ENCODE data around the gene TTC13. TPM values are rescaled to one million over a fixed set of nuclear protein-coding genes. Genes with fewer than 3 reads are reported as not detected.

Gene TTC13
- total RNA-seq, 2 experiments from 2014 or later, result 13.4 to 15.5 TPM

DNA sequence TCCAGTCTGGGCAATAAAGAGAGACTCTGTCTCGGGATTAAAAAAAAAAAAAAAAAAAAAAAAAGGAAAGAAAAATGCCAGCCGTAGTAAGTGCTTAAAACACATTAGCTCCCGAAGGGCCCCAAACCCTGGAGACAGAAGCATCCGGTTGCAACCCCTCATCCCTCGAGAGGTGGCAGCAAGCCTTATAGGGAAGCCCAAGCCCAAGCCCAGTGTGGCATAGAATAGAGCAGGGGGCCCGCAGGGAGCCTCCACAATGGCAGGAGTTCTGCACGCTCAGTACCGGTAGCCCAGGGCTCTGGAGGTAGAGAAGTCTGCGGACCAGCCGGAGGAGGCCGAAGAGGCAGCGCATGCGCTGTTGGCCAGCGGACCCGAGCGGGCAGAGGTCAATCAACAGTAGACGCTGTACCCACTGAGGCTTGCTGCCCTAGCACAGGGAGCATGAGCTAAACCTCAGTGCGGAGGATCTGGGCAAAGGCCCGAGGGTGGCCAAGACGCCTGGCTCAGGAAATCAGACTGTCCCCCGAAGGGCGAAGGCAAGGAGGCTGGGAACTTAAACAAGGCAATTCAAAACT lies 76.2 kb downstream of the TTC13 start:
- DNase-seq (no peak), ATAC-seq (no peak)
- ChIA-PET CTCF (interaction anchor here (1.7 kb wide), 1 partner anchor 14 kb away, joined by 4 read pairs; no protein-coding TSS in a partner anchor), POLR2A (interaction anchor here (1.2 kb wide), 1 partner anchor 16 kb away, joined by 3 read pairs; no protein-coding TSS in a partner anchor)
- intact Hi-C loops (cut with micrococcal nuclease), result no loop called here
- Mint-ChIP-seq H3K9me3 (no peaks in the 10 kb centered on the region), H3K4me3 (no peak overlapping the region), H3K27ac (no peak overlapping the region), H3K4me1 (ENCODE audit: low read depth) (no peaks in the 10 kb centered on the region), H3K36me3 (ENCODE audit: low read depth) (peaks cover 11% of the 10 kb centered on the region), H3K27me3 (no peaks in the 10 kb centered on the region)
- TF ChIP-seq, protein P1, sequence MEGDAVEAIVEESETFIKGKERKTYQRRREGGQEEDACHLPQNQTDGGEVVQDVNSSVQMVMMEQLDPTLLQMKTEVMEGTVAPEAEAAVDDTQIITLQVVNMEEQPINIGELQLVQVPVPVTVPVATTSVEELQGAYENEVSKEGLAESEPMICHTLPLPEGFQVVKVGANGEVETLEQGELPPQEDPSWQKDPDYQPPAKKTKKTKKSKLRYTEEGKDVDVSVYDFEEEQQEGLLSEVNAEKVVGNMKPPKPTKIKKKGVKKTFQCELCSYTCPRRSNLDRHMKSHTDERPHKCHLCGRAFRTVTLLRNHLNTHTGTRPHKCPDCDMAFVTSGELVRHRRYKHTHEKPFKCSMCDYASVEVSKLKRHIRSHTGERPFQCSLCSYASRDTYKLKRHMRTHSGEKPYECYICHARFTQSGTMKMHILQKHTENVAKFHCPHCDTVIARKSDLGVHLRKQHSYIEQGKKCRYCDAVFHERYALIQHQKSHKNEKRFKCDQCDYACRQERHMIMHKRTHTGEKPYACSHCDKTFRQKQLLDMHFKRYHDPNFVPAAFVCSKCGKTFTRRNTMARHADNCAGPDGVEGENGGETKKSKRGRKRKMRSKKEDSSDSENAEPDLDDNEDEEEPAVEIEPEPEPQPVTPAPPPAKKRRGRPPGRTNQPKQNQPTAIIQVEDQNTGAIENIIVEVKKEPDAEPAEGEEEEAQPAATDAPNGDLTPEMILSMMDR (IDR thresholded peaks at IDR 0.05), result no peak

DNA sequence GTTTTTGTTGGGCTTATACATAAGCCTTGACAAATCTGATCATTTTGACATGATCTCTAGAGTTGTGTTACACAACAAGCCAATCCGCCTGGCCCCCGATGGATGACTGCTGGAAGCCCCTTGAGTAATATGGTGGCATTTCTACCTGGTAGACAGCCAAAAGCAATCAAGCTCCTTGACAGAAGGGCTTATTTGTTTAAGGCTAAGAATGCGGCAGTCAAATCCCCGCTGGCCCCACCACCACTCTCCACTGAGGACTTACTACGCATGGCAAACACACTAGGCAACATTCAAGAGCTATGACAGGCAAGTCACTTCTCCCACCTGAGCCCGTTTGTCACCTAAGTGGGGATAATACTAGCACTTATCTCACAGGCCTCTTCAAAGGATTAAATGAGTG lies 77.0 kb downstream of the TTC13 start:
- ATAC-seq, result no peak
- ChIA-PET POLR2A (no interaction called here), CTCF (interaction anchor here (1.7 kb wide), 1 partner anchor 15 kb away, joined by 4 read pairs; no protein-coding TSS in a partner anchor)
- TF ChIP-seq, protein P1 (IDR thresholded peaks at IDR 0.05), result no peak
- intact Hi-C loops (cut with micrococcal nuclease), result no loop called here
- H3K36me3 Mint-ChIP-seq (ENCODE audit: low read depth), result peaks cover 7% of the 10 kb centered on the region
- no peak for DNase-seq
- H3K27me3 Mint-ChIP-seq, result no peaks in the 10 kb centered on the region
- no peak overlapping the region for H3K27ac Mint-ChIP-seq
- H3K9me3 Mint-ChIP-seq, result no peaks in the 10 kb centered on the region
- no peak overlapping the region for H3K4me3 Mint-ChIP-seq
- no peaks in the 10 kb centered on the region for H3K4me1 Mint-ChIP-seq (ENCODE audit: low read depth)

DNA sequence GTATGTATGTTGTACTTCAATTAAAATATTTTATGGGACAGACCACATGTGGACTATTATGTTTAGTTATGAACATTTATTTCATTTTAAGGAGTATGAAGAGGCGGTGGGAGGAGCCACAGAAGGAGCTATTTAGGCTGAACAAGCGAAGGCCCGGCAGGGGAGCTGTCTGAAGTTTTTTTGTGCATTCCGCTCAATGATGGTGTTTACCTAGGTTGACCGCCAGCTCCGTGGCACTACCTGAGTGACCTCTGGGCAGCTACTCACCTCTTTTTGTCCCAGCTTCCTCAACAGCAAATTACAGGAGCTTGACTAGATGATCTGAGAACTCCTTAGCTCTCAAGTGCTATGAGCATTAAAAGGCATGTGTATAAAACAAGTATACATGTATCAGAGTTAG lies 77.7 kb downstream of the TTC13 start:
- H3K9me3 Mint-ChIP-seq, result no peaks in the 10 kb centered on the region
- ChIA-PET CTCF (interaction anchor here (0.8 to 1.7 kb wide), 2 partner anchors 16 to 191 kb away, joined by 3 to 4 read pairs; no protein-coding TSS in a partner anchor), POLR2A (no interaction called here)
- H3K27me3 Mint-ChIP-seq, result no peaks in the 10 kb centered on the region
- H3K36me3 Mint-ChIP-seq (ENCODE audit: low read depth), result peaks cover 7% of the 10 kb centered on the region
- DNase-seq (no peak), ATAC-seq (no peak)
- H3K4me3 Mint-ChIP-seq, result no peak overlapping the region
- TF ChIP-seq, protein P1 (IDR thresholded peaks at IDR 0.05), result no peak
- no peak overlapping the region for H3K27ac Mint-ChIP-seq
- no peaks in the 10 kb centered on the region for H3K4me1 Mint-ChIP-seq (ENCODE audit: low read depth)
- intact Hi-C loops (cut with micrococcal nuclease), result no loop called here

DNA sequence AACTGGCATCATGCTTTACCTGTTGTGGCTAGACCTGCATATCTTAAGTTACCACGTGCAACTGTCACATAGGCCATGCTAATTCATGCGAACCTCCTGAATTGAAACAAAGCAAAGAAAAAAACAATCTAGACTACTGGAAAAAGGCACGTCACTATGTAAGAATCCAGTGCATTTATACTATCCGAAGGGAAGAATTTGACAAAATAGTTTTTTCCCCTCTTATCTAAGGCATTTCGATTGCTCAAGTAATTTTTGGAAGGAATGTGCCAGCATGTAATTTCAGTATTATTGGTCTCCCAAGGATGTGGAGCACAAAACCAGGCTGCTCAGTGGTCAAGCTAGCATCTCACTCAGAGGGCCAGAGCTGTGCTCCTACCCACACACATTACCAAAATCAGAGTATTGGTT lies 78.8 kb downstream of the TTC13 start:
- Mint-ChIP-seq H3K4me1 (ENCODE audit: low read depth) (no peaks in the 10 kb centered on the region), H3K9me3 (no peaks in the 10 kb centered on the region), H3K4me3 (no peak overlapping the region), H3K36me3 (ENCODE audit: low read depth) (no peaks in the 10 kb centered on the region), H3K27me3 (no peaks in the 10 kb centered on the region), H3K27ac (no peak overlapping the region)
- intact Hi-C loops (cut with micrococcal nuclease), result no loop called here
- no peak for DNase-seq
- no peak for ATAC-seq
- ChIA-PET POLR2A (no interaction called here), CTCF (interaction anchor here (1.2 kb wide), 1 partner anchor 17 kb away, joined by 3 read pairs; no protein-coding TSS in a partner anchor)
- TF ChIP-seq, protein P1 (IDR thresholded peaks at IDR 0.05), result no peak

DNA sequence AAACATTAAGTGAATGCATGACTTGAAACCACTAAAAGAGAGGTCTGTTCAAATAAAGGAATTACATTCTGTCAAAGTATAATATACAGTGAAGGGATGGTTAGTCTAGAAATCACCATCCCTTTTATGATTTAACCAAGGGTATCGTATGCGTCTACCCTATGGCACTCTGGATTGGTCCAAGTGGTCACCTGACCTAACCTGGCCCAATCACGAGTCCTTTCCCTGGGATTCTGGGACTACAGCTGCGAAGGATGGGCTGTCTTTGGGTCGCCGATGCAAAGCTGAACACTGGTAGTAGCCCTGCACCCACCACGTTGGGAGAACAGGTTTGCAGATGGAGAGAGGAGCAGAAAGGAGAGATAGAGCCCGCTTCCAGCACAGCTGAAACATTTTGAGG lies 79.9 kb downstream of the TTC13 start:
- H3K27me3 Mint-ChIP-seq, result no peaks in the 10 kb centered on the region
- ChIA-PET POLR2A (interaction anchor here (0.6 to 0.7 kb wide), 2 partner anchors 312 to 812 kb away, joined by 3 read pairs; no protein-coding TSS in a partner anchor), CTCF (interaction anchor here (1.2 kb wide), 1 partner anchor 18 kb away, joined by 3 read pairs; no protein-coding TSS in a partner anchor)
- H3K27ac Mint-ChIP-seq, result no peak overlapping the region
- H3K4me3 Mint-ChIP-seq, result no peak overlapping the region
- H3K9me3 Mint-ChIP-seq, result no peaks in the 10 kb centered on the region
- H3K36me3 Mint-ChIP-seq (ENCODE audit: low read depth), result no peaks in the 10 kb centered on the region
- ATAC-seq (no peak), DNase-seq (no peak)
- TF ChIP-seq, protein P1 (IDR thresholded peaks at IDR 0.05), result no peak
- intact Hi-C loops (cut with micrococcal nuclease), result no loop called here
- no peaks in the 10 kb centered on the region for H3K4me1 Mint-ChIP-seq (ENCODE audit: low read depth)
